Motor neuron (in vitro differentiated cells): ENCODE data around the gene KRTAP6-3. TPM values are rescaled to one million over a fixed set of nuclear protein-coding genes. Genes with fewer than 3 reads are reported as not detected.

Source experiments
- ATAC-seq, 8 experiments: fragments of 200-7000 bp; cut with Tn5 transposase; replicated peaks in 6 of 8; 2 replicates each; pipeline ENCODE4 v1.8.0; 2021; ENCODE audit warnings: mild to moderate bottlenecking in 8 of 8, moderate library complexity in 8 of 8
- H3K27ac ChIP-seq, 2 donors: fragments of 250-450 bp; sonication (Bioruptor Pico); 2 replicates each; pipeline ENCODE4 v1.9.0; 2021; ENCODE audit warnings: antibody characterized with exemption in 2 of 2, mild to moderate bottlenecking in 2 of 2, moderate library complexity in 1 of 2
- H3K4me1 ChIP-seq, 2 donors: fragments of 250-450 bp; sonication (Bioruptor Pico); replicated peaks in 1 of 2; 2 replicates each; pipeline ENCODE4 v1.6.1; 2021; ENCODE audit warnings: antibody characterized with exemption in 2 of 2, mild to moderate bottlenecking in 2 of 2, moderate library complexity in 1 of 2
- H3K4me3 ChIP-seq, 5 donors: fragments of 250-450 bp; sonication (Bioruptor Pico); 2 replicates each; pipeline ENCODE4 v1.9.0; 2021; ENCODE audit warnings: antibody characterized with exemption in 5 of 5, mild to moderate bottlenecking in 5 of 5, moderate library complexity in 4 of 5
- WGBS, 10 experiments: fragments of 450-650 bp; shearing (Covaris generic); methylation state at CpG; one replicate each; pipeline ENCODE4 v1.0.0; 2022; 5-methylcytosine and 5-hydroxymethylcytosine counted together
- in situ Hi-C, 9 experiments: fragments of 400-800 bp; cut with MboI; loops; one replicate each; pipeline ENCODE4 v1.15.0; 2021; ENCODE audit warnings: low sequenced_read_pairs in 9 of 9, low pct_unique_long_range_greater_than_20kb in 2 of 9; ENCODE audit not compliant: unreplicated experiment in 9 of 9
- total RNA-seq, 8 experiments: library from RNA; unstranded; fragments of 300-600 nt; gene quantifications; 2 replicates each; pipeline versions ENCODE4 v1.2.3 to v1.2.4, GENCODE V29; 2022

KRTAP6-3 gene
- total RNA-seq, 8 experiments from 2014 or later: not detected

- no peak for ATAC-seq
- Histone ChIP-seq H3K4me3 (no peak overlapping the region), H3K4me1 (no peaks in the 10 kb centered on the region), H3K27ac (no peak overlapping the region)
- in situ Hi-C loops: no loop called here
- WGBS, 10 experiments: 30 to 100% (median 87%) methylated on average over 1 to 3 of the region's 3 CpGs; no CpG with 5 or more reads in 2 of the 10 experiments
Measured at GRCh38 chr21:30638686-30639085, 46.4 kb downstream of the KRTAP6-3 start.

DNA sequence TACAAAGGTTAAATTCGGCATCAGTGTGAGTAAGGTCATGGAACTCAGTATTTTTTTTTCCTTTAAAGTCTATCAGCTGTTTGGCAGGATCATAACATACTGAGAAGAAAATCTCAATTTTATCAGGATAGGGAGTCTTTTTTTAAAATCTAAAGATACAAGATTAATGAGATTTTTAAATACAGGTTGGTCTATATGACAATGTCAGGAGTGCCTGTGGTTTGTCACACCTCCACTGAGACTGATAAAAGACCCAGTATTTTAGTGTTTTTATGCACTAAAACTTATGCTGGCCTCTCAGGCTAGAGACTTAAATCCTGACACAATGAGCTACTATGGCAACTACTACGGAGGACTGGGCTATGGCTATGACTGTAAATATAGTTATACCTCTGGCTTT, 50.3 kb downstream of the KRTAP6-3 start, which contains the start of gene KRTAP20-3:
KRTAP20-3 (plus strand) TSS at position 301 of the 400 bp plus-strand sequence.
- Histone ChIP-seq H3K4me3 (no peak within 1 kb of the TSS), H3K4me1 (no peaks in the 10 kb centered on the region), H3K27ac (no peak within 1 kb of the TSS)
- in situ Hi-C loops: no loop called here
- ATAC-seq: no peak
- 13 to 100% (median 87%) methylated on average over 1 to 2 of the region's 2 CpGs; no CpG with 5 or more reads in 4 of the 10 experiments for WGBS, 10 experiments

Other genes with a start within 250 kb of the KRTAP6-3 start
- gene KRTAP23-1, start 243.8 kb upstream of the KRTAP6-3 start, total RNA-seq: not detected
- gene KRTAP13-2, start 220.2 kb upstream of the KRTAP6-3 start, total RNA-seq: under 1 TPM in 1 of 8 experiments, not detected in 7; 0.29 TPM
- not detected for gene KRTAP13-1, start 196.4 kb upstream of the KRTAP6-3 start, total RNA-seq
- not detected for gene KRTAP13-3, start 166.5 kb upstream of the KRTAP6-3 start, total RNA-seq
- under 1 TPM in 4 of 8 experiments, not detected in 4; 0.36 to 0.87 (median 0.62) TPM for gene KRTAP13-4, start 162.2 kb upstream of the KRTAP6-3 start, total RNA-seq
- gene KRTAP15-1, start 152.2 kb upstream of the KRTAP6-3 start, total RNA-seq: under 1 TPM in 1 of 8 experiments, not detected in 7; 0.71 TPM
- under 1 TPM in 1 of 8 experiments, not detected in 7; 0.76 TPM for gene KRTAP19-1, start 112.1 kb upstream of the KRTAP6-3 start, total RNA-seq
- not detected for gene KRTAP19-2, start 105.0 kb upstream of the KRTAP6-3 start, total RNA-seq
- not detected for gene KRTAP19-3, start 100.4 kb upstream of the KRTAP6-3 start, total RNA-seq
- not detected for gene KRTAP19-4, start 95.3 kb upstream of the KRTAP6-3 start, total RNA-seq
- gene KRTAP19-5, start 90.3 kb upstream of the KRTAP6-3 start, total RNA-seq: not detected
- not detected for gene KRTAP19-6, start 50.6 kb upstream of the KRTAP6-3 start, total RNA-seq
- not detected for gene KRTAP19-7, start 31.1 kb upstream of the KRTAP6-3 start, total RNA-seq
- not detected for gene KRTAP22-2, start 2.0 kb upstream of the KRTAP6-3 start, total RNA-seq
- not detected for gene KRTAP6-2, start 6.5 kb downstream of the KRTAP6-3 start, total RNA-seq
- gene KRTAP22-1, start 8.6 kb downstream of the KRTAP6-3 start, total RNA-seq: not detected
- not detected for gene KRTAP6-1, start 21.5 kb downstream of the KRTAP6-3 start, total RNA-seq
- not detected for gene KRTAP20-1, start 24.0 kb downstream of the KRTAP6-3 start, total RNA-seq
- not detected for gene KRTAP20-4, start 28.2 kb downstream of the KRTAP6-3 start, total RNA-seq
- gene KRTAP20-2, start 42.8 kb downstream of the KRTAP6-3 start, total RNA-seq: not detected
- gene KRTAP20-3, start 50.4 kb downstream of the KRTAP6-3 start, total RNA-seq: not detected
- gene KRTAP21-3, start 126.3 kb downstream of the KRTAP6-3 start, total RNA-seq: not detected
- gene KRTAP21-2, start 154.8 kb downstream of the KRTAP6-3 start, total RNA-seq: not detected
- not detected for gene KRTAP21-1, start 163.0 kb downstream of the KRTAP6-3 start, total RNA-seq
- gene KRTAP8-1, start 220.8 kb downstream of the KRTAP6-3 start, total RNA-seq: under 1 TPM in 1 of 8 experiments, not detected in 7; 0.71 TPM
- gene KRTAP7-1, start 237.3 kb downstream of the KRTAP6-3 start, total RNA-seq: under 1 TPM in 2 of 8 experiments, not detected in 6; 0.47 to 0.71 TPM